ENCODE data around the gene ANKRD2.

DNA sequence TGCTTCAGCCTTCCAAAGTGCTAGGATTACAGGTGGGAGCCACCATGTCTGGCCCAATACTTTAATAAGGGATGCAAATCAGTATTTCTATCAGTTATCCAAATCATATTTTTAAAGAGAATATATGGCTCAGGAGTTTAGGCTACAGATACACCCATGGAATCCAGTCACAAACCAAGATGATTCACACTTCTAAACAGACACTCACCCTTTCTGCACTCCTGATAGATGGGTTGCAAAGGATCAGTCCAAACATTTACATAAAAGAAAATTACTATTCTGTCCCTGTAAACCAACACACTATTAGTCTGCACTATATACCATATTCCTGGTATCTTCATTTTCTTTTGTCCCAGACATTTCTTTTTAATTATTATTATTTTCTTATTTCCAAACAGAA, 58.5 kb downstream of the ANKRD2 start:
- TF ChIP-seq ZBTB8A (tag by site-specific recombination; IDR thresholded peaks at IDR 0.05) (no peak), ZNF266 (tag by site-specific recombination; IDR thresholded peaks at IDR 0.05; ENCODE audit: low read depth) (no peak)
- TF ChIP-seq, protein P1, sequence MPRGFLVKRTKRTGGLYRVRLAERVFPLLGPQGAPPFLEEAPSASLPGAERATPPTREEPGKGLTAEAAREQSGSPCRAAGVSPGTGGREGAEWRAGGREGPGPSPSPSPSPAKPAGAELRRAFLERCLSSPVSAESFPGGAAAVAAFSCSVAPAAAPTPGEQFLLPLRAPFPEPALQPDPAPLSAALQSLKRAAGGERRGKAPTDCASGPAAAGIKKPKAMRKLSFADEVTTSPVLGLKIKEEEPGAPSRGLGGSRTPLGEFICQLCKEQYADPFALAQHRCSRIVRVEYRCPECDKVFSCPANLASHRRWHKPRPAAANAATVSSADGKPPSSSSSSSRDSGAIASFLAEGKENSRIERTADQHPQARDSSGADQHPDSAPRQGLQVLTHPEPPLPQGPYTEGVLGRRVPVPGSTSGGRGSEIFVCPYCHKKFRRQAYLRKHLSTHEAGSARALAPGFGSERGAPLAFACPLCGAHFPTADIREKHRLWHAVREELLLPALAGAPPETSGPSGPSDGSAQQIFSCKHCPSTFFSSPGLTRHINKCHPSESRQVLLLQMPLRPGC (tag by site-specific recombination; IDR thresholded peaks at IDR 0.05): no peak
